ENCODE data around the gene PTPN21. TPM values are rescaled to one million over a fixed set of nuclear protein-coding genes. Genes with fewer than 3 reads are reported as not detected.

PTPN21 gene
- total RNA-seq, 1 donor from 2014 or later: 30.1 TPM

DNA sequence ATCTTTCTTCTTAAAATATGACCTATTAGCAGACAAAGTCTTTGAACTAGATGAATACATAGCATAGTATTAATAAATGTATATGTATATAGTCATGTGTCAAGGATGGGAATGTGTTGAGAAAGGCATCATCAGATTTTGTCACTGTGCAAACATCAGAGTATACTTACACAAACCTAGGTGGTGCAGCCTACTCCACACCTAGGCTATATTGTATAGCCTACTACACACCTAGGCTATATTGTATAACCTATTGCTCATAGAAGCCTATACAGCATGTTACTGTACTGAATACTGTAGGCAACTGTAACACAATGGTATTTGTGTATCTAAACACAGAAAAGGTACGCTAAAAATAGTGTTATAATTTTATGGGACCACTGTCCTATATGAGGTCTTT, 47.6 kb downstream of the PTPN21 start:
- no peaks in the 10 kb centered on the region for H3K9me3 ChIP-seq (ENCODE audit: insufficient read depth, low read depth, low read length)
- peaks cover 3% of the 10 kb centered on the region for H4K20me1 ChIP-seq (ENCODE audit: insufficient read depth, low read length)
- DNase-seq (ENCODE audit: low read depth): no peak
- TF ChIP-seq EZH2 (IDR thresholded peaks at IDR 0.05; ENCODE audit: insufficient read depth, low read length): no peak
- TF ChIP-seq, protein P1, sequence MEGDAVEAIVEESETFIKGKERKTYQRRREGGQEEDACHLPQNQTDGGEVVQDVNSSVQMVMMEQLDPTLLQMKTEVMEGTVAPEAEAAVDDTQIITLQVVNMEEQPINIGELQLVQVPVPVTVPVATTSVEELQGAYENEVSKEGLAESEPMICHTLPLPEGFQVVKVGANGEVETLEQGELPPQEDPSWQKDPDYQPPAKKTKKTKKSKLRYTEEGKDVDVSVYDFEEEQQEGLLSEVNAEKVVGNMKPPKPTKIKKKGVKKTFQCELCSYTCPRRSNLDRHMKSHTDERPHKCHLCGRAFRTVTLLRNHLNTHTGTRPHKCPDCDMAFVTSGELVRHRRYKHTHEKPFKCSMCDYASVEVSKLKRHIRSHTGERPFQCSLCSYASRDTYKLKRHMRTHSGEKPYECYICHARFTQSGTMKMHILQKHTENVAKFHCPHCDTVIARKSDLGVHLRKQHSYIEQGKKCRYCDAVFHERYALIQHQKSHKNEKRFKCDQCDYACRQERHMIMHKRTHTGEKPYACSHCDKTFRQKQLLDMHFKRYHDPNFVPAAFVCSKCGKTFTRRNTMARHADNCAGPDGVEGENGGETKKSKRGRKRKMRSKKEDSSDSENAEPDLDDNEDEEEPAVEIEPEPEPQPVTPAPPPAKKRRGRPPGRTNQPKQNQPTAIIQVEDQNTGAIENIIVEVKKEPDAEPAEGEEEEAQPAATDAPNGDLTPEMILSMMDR (IDR thresholded peaks at IDR 0.05; ENCODE audit: insufficient read depth, low read depth, low read length): no peak
- H3K4me1 ChIP-seq (ENCODE audit: insufficient read depth, low read length): peaks cover 1% of the 10 kb centered on the region
- H3K27me3 ChIP-seq (ENCODE audit: insufficient read depth, low read length): no peaks in the 10 kb centered on the region
- Mint-ChIP-seq H3K27me3 (ENCODE audit: low read depth, unreplicated experiment) (no peaks in the 10 kb centered on the region), H3K27ac (ENCODE audit: unreplicated experiment) (no peak overlapping the region), H3K9me3 (ENCODE audit: unreplicated experiment) (no peaks in the 10 kb centered on the region), H3K4me3 (ENCODE audit: unreplicated experiment) (no peak overlapping the region), H3K4me1 (ENCODE audit: low read depth, unreplicated experiment) (no peaks in the 10 kb centered on the region), H3K36me3 (ENCODE audit: low read depth, unreplicated experiment) (peaks cover 2% of the 10 kb centered on the region)
- no peak overlapping the region for H3K9ac ChIP-seq (ENCODE audit: low read length)
- no peak for FAIRE-seq
- no peak overlapping the region for H2AFZ ChIP-seq (ENCODE audit: low read depth, low read length)
- H3K4me2 ChIP-seq (ENCODE audit: low read length): no peak overlapping the region
- H3K27ac ChIP-seq (ENCODE audit: low read depth, low read length): no peak overlapping the region
- peaks cover 6% of the 10 kb centered on the region for H3K79me2 ChIP-seq (ENCODE audit: insufficient read depth, low read length)
- peaks cover 27% of the 10 kb centered on the region for H3K36me3 ChIP-seq (ENCODE audit: insufficient read depth, low read length)
- H3K4me3 ChIP-seq (ENCODE audit: insufficient read depth, low read depth, low read length): no peak overlapping the region

DNA sequence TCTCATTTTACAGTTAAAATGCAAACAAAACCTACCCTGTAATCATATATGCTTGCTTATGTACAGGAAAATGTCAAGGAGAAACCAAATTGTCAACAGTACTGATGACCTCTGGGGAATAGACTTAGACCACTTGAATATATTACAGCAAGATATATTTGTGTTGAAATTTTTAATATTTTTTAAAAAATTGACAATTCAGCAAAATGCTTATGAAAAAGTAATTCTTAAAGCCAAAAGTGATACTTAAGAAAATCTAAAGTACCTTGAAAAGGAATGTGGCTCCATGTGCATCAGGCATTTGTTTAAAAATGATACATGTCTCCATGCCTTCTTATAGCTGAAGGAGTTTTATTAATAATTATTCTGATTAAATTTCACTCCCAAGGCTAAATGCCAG, 49.2 kb downstream of the PTPN21 start:
- Histone ChIP-seq H4K20me1 (ENCODE audit: insufficient read depth, low read length) (no peaks in the 10 kb centered on the region), H3K9ac (ENCODE audit: low read length) (no peak overlapping the region), H3K4me3 (ENCODE audit: insufficient read depth, low read depth, low read length) (no peak overlapping the region), H3K27ac (ENCODE audit: low read depth, low read length) (no peak overlapping the region), H3K36me3 (ENCODE audit: insufficient read depth, low read length) (peaks cover 31% of the 10 kb centered on the region), H3K4me2 (ENCODE audit: low read length) (no peak overlapping the region), H3K79me2 (ENCODE audit: insufficient read depth, low read length) (peaks cover 3% of the 10 kb centered on the region), H2AFZ (ENCODE audit: low read depth, low read length) (no peak overlapping the region), H3K9me3 (ENCODE audit: insufficient read depth, low read depth, low read length) (no peaks in the 10 kb centered on the region), H3K27me3 (ENCODE audit: insufficient read depth, low read length) (no peaks in the 10 kb centered on the region), H3K4me1 (ENCODE audit: insufficient read depth, low read length) (peaks cover 5% of the 10 kb centered on the region)
- no peak overlapping the region for H3K27ac Mint-ChIP-seq (ENCODE audit: unreplicated experiment)
- H3K9me3 Mint-ChIP-seq (ENCODE audit: unreplicated experiment): no peaks in the 10 kb centered on the region
- no peaks in the 10 kb centered on the region for H3K27me3 Mint-ChIP-seq (ENCODE audit: low read depth, unreplicated experiment)
- no peak overlapping the region for H3K4me3 Mint-ChIP-seq (ENCODE audit: unreplicated experiment)
- TF ChIP-seq EZH2 (IDR thresholded peaks at IDR 0.05; ENCODE audit: insufficient read depth, low read length): no peak
- TF ChIP-seq, protein P1 (IDR thresholded peaks at IDR 0.05; ENCODE audit: insufficient read depth, low read depth, low read length): no peak
- FAIRE-seq (no peak), DNase-seq (ENCODE audit: low read depth) (no peak)
- H3K4me1 Mint-ChIP-seq (ENCODE audit: low read depth, unreplicated experiment): peaks cover 7% of the 10 kb centered on the region
- peaks cover 9% of the 10 kb centered on the region for H3K36me3 Mint-ChIP-seq (ENCODE audit: low read depth, unreplicated experiment)

DNA sequence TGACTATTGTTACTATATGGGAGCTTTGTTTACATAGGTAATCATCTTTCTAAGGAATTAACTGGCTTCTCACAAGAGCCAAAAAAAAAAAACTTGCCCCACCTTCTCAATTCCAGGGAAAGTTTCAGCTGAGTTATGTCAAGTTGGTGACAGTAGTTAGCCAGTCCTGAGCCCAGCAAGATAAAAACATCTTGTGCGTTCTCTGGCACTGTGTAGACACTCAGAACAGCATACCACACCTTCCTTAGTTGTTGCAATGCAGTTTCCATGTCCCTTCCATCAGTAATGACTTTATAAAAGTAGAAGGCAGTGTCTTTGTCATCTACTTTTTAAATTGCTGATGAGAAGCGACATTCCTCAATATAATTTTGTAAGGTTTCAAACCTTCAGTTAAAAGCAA, 50.2 kb downstream of the PTPN21 start:
- Mint-ChIP-seq H3K36me3 (ENCODE audit: low read depth, unreplicated experiment) (peaks cover 9% of the 10 kb centered on the region), H3K4me3 (ENCODE audit: unreplicated experiment) (no peak overlapping the region), H3K27me3 (ENCODE audit: low read depth, unreplicated experiment) (no peaks in the 10 kb centered on the region), H3K4me1 (ENCODE audit: low read depth, unreplicated experiment) (peaks cover 9% of the 10 kb centered on the region), H3K9me3 (ENCODE audit: unreplicated experiment) (no peaks in the 10 kb centered on the region), H3K27ac (ENCODE audit: unreplicated experiment) (no peak overlapping the region)
- no peak overlapping the region for H2AFZ ChIP-seq (ENCODE audit: low read depth, low read length)
- peaks cover 35% of the 10 kb centered on the region for H3K36me3 ChIP-seq (ENCODE audit: insufficient read depth, low read length)
- no peaks in the 10 kb centered on the region for H3K79me2 ChIP-seq (ENCODE audit: insufficient read depth, low read length)
- peaks cover 5% of the 10 kb centered on the region for H3K4me1 ChIP-seq (ENCODE audit: insufficient read depth, low read length)
- no peak overlapping the region for H3K27ac ChIP-seq (ENCODE audit: low read depth, low read length)
- no peaks in the 10 kb centered on the region for H3K27me3 ChIP-seq (ENCODE audit: insufficient read depth, low read length)
- no peak overlapping the region for H3K9ac ChIP-seq (ENCODE audit: low read length)
- TF ChIP-seq, protein P1 (IDR thresholded peaks at IDR 0.05; ENCODE audit: insufficient read depth, low read depth, low read length): no peak
- TF ChIP-seq EZH2 (IDR thresholded peaks at IDR 0.05; ENCODE audit: insufficient read depth, low read length): no peak
- H3K4me3 ChIP-seq (ENCODE audit: insufficient read depth, low read depth, low read length): no peak overlapping the region
- DNase-seq (ENCODE audit: low read depth): no peak
- H3K9me3 ChIP-seq (ENCODE audit: insufficient read depth, low read depth, low read length): no peaks in the 10 kb centered on the region
- no peaks in the 10 kb centered on the region for H4K20me1 ChIP-seq (ENCODE audit: insufficient read depth, low read length)
- no peak overlapping the region for H3K4me2 ChIP-seq (ENCODE audit: low read length)
- no peak for FAIRE-seq
